Stimulated activated CD8-positive, alpha-beta memory T cell treated with anti-CD3 and anti-CD28 coated beads, Interleukin-7, amount 100 ng/mL, for 48 hours (primary cell): ENCODE results near the gene DNAH2.

Source experiments
- DNase-seq, 2 donors: peaks; one replicate each; pipeline ENCODE4 v3.0.0-alpha.2; 2020; ENCODE audit warnings: low read depth in 1 of 2; ENCODE audit errors: extremely low read depth in 1 of 2

Gene DNAH2

GRCh38 chr17:7817643-7817964 lies 100.1 kb downstream of the DNAH2 start:
- no peak for DNase-seq

DNA sequence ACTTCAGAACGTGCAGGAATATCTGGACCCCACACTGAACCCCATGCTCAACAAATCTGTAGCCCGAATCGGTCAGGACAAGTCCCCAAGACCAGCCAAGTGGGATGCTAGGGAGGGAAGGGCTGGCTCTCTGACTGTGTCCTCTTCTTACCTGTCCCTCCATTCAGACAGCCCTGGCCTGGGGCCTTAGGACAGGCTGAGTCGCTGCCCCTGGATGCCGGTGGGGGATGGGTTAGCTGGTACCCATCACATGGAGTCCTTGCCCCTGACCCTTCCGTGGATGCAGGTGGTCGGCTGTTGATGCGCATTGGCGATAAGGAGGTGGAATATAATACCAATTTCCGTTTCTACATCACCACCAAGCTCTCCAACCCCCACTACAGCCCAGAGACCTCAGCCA lies 100.5 kb downstream of the DNAH2 start:
- no peak for DNase-seq

DNA sequence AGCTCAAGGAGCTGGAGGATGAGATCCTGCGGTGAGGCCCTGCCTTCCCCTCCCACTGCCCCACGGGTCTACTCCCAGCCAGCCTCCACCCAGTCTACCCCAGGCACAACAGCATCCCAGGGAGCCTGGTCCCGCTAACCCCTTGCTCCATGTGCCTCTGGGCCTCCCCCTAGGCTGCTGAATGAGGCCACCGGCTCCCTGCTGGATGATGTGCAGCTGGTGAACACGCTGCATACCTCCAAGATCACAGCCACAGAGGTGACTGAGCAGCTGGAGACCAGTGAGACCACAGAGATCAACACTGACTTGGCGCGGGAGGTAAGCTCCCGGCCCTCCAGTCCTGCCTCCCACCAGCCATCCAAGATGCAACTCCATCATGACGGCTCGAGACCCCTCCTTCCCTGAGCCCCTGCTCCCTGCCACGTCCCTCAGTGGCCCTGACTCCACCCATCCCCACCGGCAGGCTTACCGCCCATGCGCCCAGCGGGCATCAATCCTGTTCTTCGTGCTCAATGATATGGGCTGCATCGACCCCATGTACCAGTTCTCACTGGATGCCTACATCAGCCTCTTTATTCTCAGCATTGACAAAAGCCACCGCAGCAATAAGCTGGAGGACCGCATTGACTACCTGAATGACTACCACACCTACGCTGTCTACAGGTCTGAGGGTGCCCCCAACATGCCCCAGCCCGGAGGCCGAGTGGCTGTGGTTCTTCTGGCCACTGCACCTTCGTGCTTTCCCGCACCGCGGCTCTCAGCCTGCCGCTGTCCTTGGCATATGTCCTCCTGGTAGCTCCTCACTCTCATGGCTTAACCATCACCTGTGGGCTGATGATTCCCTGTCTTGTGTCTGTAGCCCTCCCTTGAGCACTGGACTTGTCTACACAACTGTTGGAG lies 101.5 kb downstream of the DNAH2 start:
- no peak for DNase-seq

DNA sequence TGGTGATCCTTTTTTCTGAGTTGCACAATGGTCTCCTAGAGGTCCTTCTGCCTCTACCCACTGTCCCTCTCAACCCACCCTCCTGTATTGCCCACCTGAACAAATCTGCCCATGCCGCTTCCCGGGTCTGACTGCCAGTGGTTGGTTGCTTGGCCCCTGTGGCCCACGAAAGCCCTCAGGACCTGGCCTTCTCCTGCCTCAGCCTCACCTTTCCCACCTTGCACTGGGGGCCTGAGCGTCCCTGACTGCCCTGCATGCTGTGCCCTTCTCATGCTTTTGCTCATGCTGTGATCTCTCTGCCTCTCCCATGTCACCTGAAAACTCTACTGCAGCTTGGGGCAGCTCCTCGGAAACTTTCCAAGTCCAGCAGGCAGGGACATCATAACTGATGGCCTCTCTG lies 102.7 kb downstream of the DNAH2 start:
- no peak for DNase-seq

DNA sequence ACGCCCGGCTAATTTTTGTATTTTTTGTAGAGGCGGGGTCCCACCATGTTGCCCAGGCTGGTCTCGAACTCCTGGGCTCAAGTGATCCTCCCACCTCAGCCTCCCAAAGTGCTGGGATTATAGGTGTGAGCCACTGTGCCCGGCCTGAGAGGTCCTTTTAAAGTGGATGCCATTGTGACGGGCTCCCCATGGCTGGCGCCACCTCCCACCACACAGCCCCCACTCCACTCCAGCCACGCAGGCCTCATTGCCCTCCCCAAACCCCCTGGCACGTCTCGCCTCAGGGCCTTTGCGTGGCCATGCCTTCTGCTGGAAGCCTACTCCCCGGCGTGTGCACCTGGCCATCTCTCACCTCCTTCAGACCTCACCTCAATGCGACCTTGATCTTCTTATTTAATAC lies 104.6 kb downstream of the DNAH2 start:
- no peak for DNase-seq

- no peak for DNase-seq
These were observed 106.0 kb downstream of the DNAH2 start for GRCh38 chr17:7823581-7824001.

GRCh38 chr17:7824021-7824924 lies 106.7 kb downstream of the DNAH2 start:
- DNase-seq: no peak

- no peak for DNase-seq
These were observed 107.9 kb downstream of the DNAH2 start for GRCh38 chr17:7825206-7825990.

- DNase-seq: no peak
These were observed 113.1 kb downstream of the DNAH2 start for GRCh38 chr17:7830616-7831015.

DNA sequence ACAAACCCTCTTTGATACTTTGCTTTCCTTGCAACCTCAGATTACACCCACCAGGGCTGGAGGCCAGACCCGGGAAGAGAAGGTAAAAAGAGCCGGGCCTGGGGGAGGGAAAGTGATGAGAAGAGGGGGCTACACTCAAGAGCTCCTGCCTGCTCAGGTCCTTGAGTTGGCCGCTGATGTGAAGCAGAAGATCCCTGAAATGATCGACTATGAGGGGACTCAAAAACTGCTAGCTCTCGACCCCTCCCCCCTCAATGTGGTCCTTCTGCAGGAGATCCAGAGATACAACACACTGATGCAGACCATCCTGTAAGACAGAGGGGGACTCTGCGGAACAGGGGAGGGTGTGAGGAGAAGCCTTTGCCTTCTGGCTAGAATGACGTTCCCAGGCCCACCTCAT lies 113.7 kb downstream of the DNAH2 start:
- DNase-seq: no peak

- DNase-seq: no peak
These were observed 114.9 kb downstream of the DNAH2 start for GRCh38 chr17:7832431-7832830.

DNA sequence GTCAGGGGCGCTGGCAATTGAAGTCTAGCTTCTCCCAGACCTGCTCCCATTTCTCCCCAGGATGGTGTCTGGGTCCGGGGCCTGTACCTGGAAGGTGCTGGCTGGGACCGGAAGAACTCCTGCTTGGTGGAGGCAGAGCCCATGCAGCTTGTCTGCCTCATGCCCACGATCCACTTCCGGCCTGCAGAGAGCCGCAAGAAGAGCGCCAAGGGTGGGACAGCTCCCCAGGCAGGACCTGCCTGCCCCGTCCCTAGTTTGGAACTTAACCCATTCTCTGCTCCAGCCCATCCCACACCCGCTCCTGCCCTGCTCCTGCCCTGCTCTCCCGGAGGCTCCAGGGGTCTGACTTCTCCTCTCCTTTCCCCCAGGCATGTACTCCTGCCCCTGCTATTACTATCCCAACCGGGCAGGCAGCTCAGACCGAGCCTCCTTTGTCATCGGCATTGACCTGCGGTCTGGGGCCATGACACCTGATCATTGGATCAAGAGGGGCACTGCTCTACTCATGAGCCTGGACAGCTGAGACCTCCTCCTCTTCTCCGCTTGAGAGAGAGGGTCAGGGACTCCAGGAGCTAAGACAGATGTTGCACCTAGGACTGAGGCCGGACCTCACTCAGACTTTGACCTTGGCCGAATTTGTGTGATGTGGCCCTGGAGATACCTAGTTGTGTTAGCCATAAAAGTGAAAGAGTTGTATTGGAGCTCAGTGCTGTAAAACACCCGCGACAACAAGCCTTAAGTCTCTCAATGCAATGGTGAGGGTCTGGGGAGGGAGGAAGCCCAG lies 115.7 kb downstream of the DNAH2 start:
- no peak for DNase-seq

DNA sequence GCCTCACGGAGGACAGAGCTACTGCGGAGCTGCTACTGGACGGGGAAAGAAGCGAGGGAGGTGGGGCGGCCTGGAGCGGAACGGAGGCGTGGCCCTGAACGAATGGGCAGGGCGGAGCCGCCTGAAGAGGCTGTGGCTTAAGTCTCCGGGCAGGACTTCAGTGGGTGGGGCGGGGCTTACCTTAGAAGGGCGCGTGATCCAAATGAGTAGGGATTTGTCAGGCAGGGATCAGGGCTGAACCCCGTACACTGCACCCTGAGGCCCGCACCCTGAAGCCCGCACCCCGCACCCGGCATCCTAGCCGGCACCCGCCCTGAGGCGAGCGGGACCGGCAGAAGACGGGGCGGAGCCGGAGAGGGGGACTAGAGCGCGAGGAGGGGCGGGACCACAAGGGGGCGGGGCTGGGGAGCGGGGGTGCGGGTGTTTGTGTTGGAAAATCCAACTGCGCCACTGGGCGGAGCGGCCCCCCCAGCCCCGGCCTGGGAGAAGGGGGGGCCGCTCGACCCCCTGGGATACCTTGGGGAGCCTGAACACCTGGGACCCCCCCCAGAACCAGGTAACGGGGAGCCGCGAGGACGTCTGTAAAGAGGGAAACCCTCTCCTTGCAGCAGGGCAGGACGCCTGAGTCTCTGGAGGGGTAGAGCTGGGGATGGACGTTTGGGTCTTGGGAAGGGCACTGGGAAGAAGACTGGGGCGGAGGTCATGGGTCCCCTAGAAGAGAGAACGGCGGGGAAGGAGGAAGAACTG lies 116.4 kb downstream of the DNAH2 start, which contains the start of gene KDM6B:
KDM6B (plus strand) TSS at position 423 of the 747 bp plus-strand sequence. CDS start 11,338 bp downstream, outside the sequence.
- peak in 1 of 2 donors; percentile 84 for DNase-seq

DNA sequence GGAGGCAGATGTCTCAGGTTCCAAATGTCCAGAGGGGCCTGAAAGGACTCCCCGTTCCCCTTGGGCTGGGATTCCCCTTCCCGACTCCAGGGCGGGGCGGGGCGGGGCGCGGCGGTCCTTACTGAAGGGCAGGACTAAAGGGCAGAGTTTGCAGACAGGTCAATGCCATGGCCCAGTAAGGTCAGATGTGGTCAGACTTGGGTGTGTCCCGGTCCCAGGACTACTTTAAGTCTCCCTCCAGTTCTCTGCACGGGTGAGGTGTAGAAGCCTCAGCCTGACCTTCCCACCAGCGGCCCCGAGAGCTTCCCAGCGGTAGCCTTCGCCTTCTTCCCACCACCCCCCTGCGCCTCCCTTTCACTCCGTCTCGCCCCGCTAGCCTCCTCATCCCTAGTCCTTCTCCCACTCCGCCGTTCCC lies 117.0 kb downstream of the DNAH2 start:
- DNase-seq: no peak

GRCh38 chr17:7834957-7835813 lies 117.6 kb downstream of the DNAH2 start:
- peak; percentile 84 to 87 for DNase-seq

GRCh38 chr17:7835814-7836595 lies 118.5 kb downstream of the DNAH2 start:
- no peak for DNase-seq

- DNase-seq: peak in 1 of 2 donors; percentile 67
These were observed 119.3 kb downstream of the DNAH2 start for GRCh38 chr17:7836596-7837407.
